ENCODE results near the gene SMIM32. TPM values are rescaled to one million over a fixed set of nuclear protein-coding genes. Genes with fewer than 3 reads are reported as not detected.

Gene SMIM32
- total and polyA plus RNA-seq, 2 donors (not counting 3 experiments of a cell fraction or from before 2014, with no cell fraction given) = not detected

DNA sequence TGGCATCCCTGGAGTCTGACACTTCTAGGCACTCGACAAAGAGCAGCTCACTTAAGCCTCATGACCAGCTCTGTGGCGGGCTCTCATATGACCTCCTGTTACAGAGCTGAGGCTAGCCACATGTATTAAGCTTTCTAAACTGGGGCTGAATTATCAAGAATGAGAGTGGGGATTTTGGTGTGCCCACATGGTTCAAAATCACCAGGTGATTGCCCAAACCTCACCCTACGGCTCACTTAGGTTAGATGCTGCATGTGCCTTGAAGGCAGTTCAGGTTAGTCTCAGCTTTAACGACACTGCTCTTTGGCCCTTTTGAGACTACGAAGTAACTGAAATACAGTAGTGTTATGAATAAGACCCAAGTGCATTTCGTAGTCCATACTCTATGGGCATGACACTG, 39.4 kb upstream of the SMIM32 start:
- Histone ChIP-seq H3K27ac (ENCODE audit: insufficient read depth, low read depth, low read length) (no peak overlapping the region), H3K79me2 (ENCODE audit: control insufficient read depth, insufficient read depth, low read length) (no peaks in the 10 kb centered on the region), H3K4me3 (replicated peaks in 1 of 3; ENCODE audit: insufficient read depth in 1 of 3, low read depth in 1 of 3, low read length in 3 of 3) (no peak overlapping the region), H3K27me3 (ENCODE audit: control insufficient read depth in 2 of 2, insufficient read depth in 2 of 2, low read length in 2 of 2) (peaks cover 1 to 13% of the 10 kb centered on the region in 2 experiments), H3K4me2 (ENCODE audit: insufficient read depth, low read length) (no peak overlapping the region), H3K4me1 (ENCODE audit: control insufficient read depth, extremely low read depth, insufficient read depth, low read length) (no peaks in the 10 kb centered on the region), H4K20me1 (replicated peaks; ENCODE audit: control insufficient read depth, extremely low read depth, insufficient read depth, low read length) (no peaks in the 10 kb centered on the region), H3K36me3 (ENCODE audit: control insufficient read depth in 2 of 2, extremely low read depth in 1 of 2, insufficient read depth in 2 of 2, low read length in 2 of 2) (no peaks in the 10 kb centered on the region), H3K9ac (replicated peaks; ENCODE audit: extremely low read depth, insufficient read depth, low read length) (no peak overlapping the region), H2AFZ (ENCODE audit: low read depth, low read length) (no peak overlapping the region), H3K9me3 (replicated peaks; ENCODE audit: control insufficient read depth, insufficient read depth, low read length) (no peaks in the 10 kb centered on the region), H3K9me1 (replicated peaks; ENCODE audit: control insufficient read depth, extremely low read depth, insufficient read depth, low read length) (no peaks in the 10 kb centered on the region)
- ChIA-PET CTCF (interaction anchor here (1.2 to 1.4 kb wide), 2 partner anchors 9 to 17 kb away, joined by 3 to 5 read pairs; no protein-coding TSS in a partner anchor), POLR2A (no interaction called here)
- intact Hi-C loops (cut with micrococcal nuclease) (no loop called here), dilution Hi-C loops (cut with MboI; ENCODE audit: extremely low pct_ligation_motif_present, low sequenced_read_pairs) (no loop called here)
- TF ChIP-seq, protein P1, sequence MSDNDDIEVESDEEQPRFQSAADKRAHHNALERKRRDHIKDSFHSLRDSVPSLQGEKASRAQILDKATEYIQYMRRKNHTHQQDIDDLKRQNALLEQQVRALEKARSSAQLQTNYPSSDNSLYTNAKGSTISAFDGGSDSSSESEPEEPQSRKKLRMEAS (IDR thresholded peaks at IDR 0.05; ENCODE audit: insufficient read depth, insufficient read length) = no peak
- TF ChIP-seq JUN (IDR thresholded peaks at IDR 0.05; ENCODE audit: borderline replicate concordance, insufficient read depth, insufficient read length, low read depth) (no peak), POLR2AphosphoS5 (IDR thresholded peaks at IDR 0.05; ENCODE audit: insufficient read depth, low read depth, low read length) (no peak), EZH2 (IDR thresholded peaks at IDR 0.05; ENCODE audit: borderline replicate concordance, low read depth, low read length, severe bottlenecking) (no peak), GATA2 (IDR thresholded peaks at IDR 0.05; ENCODE audit: insufficient read depth, insufficient read length, low read depth, low read length) (no peak), MYC (IDR thresholded peaks at IDR 0.05; ENCODE audit: low read depth, low read length) (no peak), POLR2A (IDR thresholded peaks at IDR 0.05; ENCODE audit: low read depth, low read length) (no peak), FOS (IDR thresholded peaks at IDR 0.05; ENCODE audit: borderline replicate concordance, insufficient read depth, low read length) (no peak)
- TF ChIP-seq, protein P2, sequence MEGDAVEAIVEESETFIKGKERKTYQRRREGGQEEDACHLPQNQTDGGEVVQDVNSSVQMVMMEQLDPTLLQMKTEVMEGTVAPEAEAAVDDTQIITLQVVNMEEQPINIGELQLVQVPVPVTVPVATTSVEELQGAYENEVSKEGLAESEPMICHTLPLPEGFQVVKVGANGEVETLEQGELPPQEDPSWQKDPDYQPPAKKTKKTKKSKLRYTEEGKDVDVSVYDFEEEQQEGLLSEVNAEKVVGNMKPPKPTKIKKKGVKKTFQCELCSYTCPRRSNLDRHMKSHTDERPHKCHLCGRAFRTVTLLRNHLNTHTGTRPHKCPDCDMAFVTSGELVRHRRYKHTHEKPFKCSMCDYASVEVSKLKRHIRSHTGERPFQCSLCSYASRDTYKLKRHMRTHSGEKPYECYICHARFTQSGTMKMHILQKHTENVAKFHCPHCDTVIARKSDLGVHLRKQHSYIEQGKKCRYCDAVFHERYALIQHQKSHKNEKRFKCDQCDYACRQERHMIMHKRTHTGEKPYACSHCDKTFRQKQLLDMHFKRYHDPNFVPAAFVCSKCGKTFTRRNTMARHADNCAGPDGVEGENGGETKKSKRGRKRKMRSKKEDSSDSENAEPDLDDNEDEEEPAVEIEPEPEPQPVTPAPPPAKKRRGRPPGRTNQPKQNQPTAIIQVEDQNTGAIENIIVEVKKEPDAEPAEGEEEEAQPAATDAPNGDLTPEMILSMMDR (IDR thresholded peaks at IDR 0.05; ENCODE audit: extremely low read depth in 1 of 2, insufficient read depth in 1 of 2, low read depth in 1 of 2, low read length in 2 of 2) = no peak
- no peak for DNase-seq (ENCODE audit: low read depth, low spot score)
- no TSS peak for BruUV-seq (replicated peaks)
- FAIRE-seq = no peak

Measured in endothelial cell of umbilical vein (primary cell).